DND-41 (cell line): ENCODE results near the gene LDLR.
"Not testable (repeated sequence)": the region's sequence is repeated elsewhere in the genome, so short reads cannot be mapped to it uniquely, and the experiment has no call there.

Experiments used
- EZH2 ChIP-seq: IDR thresholded peaks from 3 replicates; pipeline ENCODE4 v1.6.1; 2012; ENCODE audit warnings: borderline replicate concordance, low read depth, mild to moderate bottlenecking, moderate library complexity, low read length, inconsistent platforms; ENCODE audit not compliant: severe bottlenecking
- TF ChIP-seq, protein P1 (sequence below): IDR thresholded peaks from 2 replicates; pipeline ENCODE4 v1.5.1; 2012; ENCODE audit warnings: borderline replicate concordance, low read length, moderate library complexity, mild to moderate bottlenecking; ENCODE audit not compliant: poor library complexity, severe bottlenecking; ENCODE audit errors: extremely low read depth

GRCh38 chr19:11160440-11160768 lies 71.1 kb downstream of the LDLR start:
- TF ChIP-seq, protein P1, sequence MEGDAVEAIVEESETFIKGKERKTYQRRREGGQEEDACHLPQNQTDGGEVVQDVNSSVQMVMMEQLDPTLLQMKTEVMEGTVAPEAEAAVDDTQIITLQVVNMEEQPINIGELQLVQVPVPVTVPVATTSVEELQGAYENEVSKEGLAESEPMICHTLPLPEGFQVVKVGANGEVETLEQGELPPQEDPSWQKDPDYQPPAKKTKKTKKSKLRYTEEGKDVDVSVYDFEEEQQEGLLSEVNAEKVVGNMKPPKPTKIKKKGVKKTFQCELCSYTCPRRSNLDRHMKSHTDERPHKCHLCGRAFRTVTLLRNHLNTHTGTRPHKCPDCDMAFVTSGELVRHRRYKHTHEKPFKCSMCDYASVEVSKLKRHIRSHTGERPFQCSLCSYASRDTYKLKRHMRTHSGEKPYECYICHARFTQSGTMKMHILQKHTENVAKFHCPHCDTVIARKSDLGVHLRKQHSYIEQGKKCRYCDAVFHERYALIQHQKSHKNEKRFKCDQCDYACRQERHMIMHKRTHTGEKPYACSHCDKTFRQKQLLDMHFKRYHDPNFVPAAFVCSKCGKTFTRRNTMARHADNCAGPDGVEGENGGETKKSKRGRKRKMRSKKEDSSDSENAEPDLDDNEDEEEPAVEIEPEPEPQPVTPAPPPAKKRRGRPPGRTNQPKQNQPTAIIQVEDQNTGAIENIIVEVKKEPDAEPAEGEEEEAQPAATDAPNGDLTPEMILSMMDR: not testable (repeated sequence)
- not testable (repeated sequence) for TF ChIP-seq EZH2
